ENCODE results near the gene MAST4.

DNA sequence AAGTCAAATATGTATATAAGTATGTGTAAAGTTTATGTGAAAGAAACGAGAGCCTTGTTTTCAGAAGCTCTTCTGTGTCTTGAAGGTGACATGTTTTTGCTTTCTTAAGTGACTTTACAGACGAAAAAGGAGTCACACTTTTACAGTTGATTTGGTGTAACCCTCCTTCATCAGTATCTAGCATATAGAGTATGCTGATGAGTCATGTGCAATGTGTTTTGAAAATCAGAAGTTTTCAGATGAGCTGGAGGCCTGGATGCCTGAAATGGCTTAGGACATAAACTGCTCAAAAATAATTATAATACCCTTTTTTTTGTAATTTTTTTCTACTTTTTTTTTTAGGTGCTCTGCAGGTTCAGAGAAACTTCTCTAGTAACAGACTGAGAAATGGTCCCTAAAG, 390.9 kb downstream of the MAST4 start:
- TF ChIP-seq, protein P1, sequence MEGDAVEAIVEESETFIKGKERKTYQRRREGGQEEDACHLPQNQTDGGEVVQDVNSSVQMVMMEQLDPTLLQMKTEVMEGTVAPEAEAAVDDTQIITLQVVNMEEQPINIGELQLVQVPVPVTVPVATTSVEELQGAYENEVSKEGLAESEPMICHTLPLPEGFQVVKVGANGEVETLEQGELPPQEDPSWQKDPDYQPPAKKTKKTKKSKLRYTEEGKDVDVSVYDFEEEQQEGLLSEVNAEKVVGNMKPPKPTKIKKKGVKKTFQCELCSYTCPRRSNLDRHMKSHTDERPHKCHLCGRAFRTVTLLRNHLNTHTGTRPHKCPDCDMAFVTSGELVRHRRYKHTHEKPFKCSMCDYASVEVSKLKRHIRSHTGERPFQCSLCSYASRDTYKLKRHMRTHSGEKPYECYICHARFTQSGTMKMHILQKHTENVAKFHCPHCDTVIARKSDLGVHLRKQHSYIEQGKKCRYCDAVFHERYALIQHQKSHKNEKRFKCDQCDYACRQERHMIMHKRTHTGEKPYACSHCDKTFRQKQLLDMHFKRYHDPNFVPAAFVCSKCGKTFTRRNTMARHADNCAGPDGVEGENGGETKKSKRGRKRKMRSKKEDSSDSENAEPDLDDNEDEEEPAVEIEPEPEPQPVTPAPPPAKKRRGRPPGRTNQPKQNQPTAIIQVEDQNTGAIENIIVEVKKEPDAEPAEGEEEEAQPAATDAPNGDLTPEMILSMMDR (conservative IDR thresholded peaks at IDR 0.05; ENCODE audit: low read length): no peak
- TF ChIP-seq EZH2phosphoT487 (IDR thresholded peaks at IDR 0.05; ENCODE audit: borderline replicate concordance, low read depth, low read length): no peak
